ENCODE measurements around the gene TMEM144.

TMEM144 gene

GRCh38 chr4:158192439-158193158, 17.7 kb upstream of the TMEM144 start:
- TF ChIP-seq CTCF (IDR thresholded peaks at IDR 0.05; ENCODE audit: borderline replicate concordance, insufficient read depth, low read depth, low read length), result no peak
- H3K4me3 ChIP-seq (ENCODE audit: low read depth, low read length), result no peak overlapping the region

- no peak overlapping the region for H3K4me3 ChIP-seq (ENCODE audit: low read depth, low read length)
- peak; percentile 28; the same call in 1 of the 2 replicates for TF ChIP-seq CTCF (IDR thresholded peaks at IDR 0.05; ENCODE audit: borderline replicate concordance, insufficient read depth, low read depth, low read length)
Observed at GRCh38 chr4:158193171-158193749, 17.0 kb upstream of the TMEM144 start.

DNA sequence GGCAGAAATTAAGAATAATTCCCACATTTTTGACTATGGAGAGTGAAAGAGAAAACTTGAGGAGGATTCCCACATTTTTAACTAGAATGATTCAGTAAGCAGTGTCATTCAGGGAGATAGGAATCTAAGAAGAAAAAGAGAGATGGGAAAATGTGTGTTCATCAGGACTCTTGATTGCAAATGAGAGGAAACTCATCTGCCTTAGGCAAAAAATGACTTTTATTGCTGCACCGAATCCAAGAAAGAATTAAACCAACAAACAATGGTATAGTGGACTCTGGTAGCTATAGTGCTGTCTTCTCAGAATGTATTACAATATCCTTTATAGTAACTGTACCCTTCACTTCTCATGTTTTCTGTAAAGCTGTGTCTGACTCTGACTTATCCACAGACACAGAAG, 15.0 kb upstream of the TMEM144 start:
- no peak for TF ChIP-seq CTCF (IDR thresholded peaks at IDR 0.05; ENCODE audit: borderline replicate concordance, insufficient read depth, low read depth, low read length)
- H3K4me3 ChIP-seq (ENCODE audit: low read depth, low read length), result no peak overlapping the region

DNA sequence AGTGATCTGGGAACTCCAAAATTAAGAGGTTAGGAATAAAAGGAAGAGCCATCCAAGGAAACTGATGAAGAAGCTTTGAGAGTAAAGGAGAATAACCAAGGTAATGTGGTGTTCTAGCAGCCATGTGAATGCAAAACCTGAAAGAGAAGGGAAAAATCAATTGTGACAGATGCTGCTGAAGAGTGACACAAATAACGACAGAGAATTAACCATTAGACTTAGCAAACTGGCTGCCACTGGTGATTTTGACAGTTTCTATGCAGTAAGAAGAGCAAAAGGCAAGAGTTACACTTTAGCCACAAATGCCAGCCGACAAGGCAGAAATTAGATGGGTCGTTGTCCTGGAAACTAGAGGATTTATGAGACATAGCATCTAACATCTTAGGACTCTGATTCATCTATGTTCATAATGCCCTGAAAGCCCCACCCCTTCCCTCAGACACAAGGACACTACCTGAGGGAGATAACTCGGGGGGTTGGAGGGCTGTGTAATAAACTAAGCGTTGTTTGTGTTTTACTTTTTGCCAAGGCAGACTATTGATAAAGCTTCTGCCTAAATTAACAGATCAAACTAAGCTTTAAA, 13.0 kb upstream of the TMEM144 start:
- TF ChIP-seq CTCF (IDR thresholded peaks at IDR 0.05; ENCODE audit: borderline replicate concordance, insufficient read depth, low read depth, low read length), result no peak

GRCh38 chr4:158200214-158200613, 10.1 kb upstream of the TMEM144 start:
- H3K4me3 ChIP-seq (ENCODE audit: low read depth, low read length), result no peak overlapping the region
- TF ChIP-seq CTCF (IDR thresholded peaks at IDR 0.05; ENCODE audit: borderline replicate concordance, insufficient read depth, low read depth, low read length), result no peak

More for the DNA sequence above, 13.0 kb upstream of the TMEM144 start:
- H3K4me3 ChIP-seq (ENCODE audit: low read depth, low read length), result no peak overlapping the region

- H3K4me3 ChIP-seq (ENCODE audit: low read depth, low read length), result no peak overlapping the region
- TF ChIP-seq CTCF (IDR thresholded peaks at IDR 0.05; ENCODE audit: borderline replicate concordance, insufficient read depth, low read depth, low read length), result no peak
Observed at GRCh38 chr4:158201322-158201721, 9.0 kb upstream of the TMEM144 start.

DNA sequence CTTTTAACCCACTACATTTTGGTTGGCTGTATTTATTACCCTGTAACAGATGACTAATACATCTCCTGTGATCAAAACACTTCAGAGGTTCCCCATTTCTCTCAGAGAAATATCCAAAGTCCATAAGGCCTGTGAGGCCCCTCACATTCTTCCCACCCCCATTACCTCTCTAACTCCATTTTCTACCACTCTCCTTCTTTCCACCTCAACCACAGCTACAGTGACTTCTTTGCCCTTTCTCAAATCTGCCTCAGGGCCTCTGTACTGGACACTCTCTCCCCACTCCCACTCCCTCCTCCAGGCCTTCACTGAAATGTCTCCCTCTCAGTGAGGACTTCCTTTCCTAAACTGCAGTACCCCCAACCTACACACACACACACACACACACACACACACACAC, 8.4 kb upstream of the TMEM144 start:
- no peak overlapping the region for H3K4me3 ChIP-seq (ENCODE audit: low read depth, low read length)
- no peak for TF ChIP-seq CTCF (IDR thresholded peaks at IDR 0.05; ENCODE audit: borderline replicate concordance, insufficient read depth, low read depth, low read length)
